ENCODE data around the gene CTDSPL.
A peak's percentile ranks its signal among the peaks of the same experiment; 100 is the strongest.
"Not testable (repeated sequence)": the region's sequence is repeated elsewhere in the genome, so short reads cannot be mapped to it uniquely, and the experiment has no call there.

CTDSPL gene

DNA sequence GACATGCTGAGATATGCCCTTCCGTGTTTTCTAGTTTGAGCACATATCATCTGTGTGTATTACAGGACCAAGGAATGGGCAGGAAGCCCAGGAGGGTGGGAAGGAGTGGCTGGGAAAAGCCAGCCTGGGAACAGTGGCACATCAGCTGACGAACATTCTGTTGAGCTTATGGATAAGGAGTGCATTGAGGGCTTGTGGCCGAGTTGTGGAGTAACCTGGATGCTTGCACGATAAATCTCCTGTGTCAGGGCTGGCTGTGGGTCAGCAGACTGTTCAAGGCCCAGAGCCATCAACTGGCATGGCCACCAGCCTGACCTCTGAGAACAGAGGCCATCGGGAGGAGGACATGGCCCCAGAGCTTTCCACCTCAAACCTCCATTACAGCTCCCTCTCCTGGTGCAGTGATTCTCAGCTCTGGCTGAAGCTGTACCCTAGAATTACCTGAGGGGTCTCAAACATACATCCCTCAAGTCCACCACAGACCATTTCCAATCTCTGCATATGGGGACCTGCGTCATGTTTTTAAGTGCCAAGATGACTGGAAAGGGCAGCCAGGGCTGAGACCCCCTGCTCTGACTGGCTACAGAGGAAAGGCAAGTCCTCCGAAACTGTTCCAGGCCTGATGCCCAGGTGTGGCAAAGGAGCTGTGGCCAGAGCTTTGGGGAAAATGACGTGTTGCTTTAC lies 124.1 kb downstream of the CTDSPL start:
- no peak for DNase-seq (ENCODE audit: low read depth in 1 of 2, low spot score in 1 of 2)

DNA sequence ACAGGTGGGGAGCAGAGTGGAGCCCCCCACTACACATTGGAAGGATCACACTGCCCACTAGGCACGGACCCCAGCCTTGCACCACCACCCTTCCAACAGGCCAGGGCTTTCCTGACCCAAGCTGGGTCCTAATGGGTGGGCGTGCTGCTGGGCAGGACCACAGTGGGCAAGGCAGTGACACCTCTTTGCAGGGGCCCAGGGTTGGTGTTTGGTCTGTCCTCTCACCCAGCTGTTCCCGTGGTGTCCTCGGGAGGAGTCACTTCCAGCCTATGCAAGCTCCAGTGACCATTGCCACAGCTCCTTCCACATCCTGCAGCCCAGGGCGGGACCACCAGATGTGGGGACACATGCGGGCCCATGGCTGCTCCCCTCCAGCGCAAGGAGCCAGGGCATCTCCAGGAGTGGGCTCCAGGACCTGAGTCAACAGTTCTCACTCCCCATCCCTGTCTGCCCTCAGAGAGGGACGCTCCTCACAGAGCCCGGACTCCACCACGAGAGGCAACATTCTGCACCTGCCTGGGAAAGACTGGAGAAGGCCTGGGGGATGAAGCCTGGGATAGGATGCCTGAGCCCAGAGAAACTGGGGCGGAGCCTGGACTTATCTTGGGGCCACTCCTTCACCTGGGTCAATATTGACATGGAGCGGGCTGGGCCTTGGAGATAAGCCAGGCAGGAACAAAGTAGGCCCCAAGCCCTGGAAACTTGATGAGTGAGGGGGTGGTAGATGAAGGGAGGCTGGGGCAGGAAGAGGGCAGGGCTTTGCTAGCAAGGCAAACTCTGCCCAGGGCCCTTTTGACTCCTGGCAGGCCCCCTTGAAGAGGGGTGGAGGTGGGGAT lies 125.0 kb downstream of the CTDSPL start:
- no peak for DNase-seq (ENCODE audit: low read depth in 1 of 2, low spot score in 1 of 2)

DNA sequence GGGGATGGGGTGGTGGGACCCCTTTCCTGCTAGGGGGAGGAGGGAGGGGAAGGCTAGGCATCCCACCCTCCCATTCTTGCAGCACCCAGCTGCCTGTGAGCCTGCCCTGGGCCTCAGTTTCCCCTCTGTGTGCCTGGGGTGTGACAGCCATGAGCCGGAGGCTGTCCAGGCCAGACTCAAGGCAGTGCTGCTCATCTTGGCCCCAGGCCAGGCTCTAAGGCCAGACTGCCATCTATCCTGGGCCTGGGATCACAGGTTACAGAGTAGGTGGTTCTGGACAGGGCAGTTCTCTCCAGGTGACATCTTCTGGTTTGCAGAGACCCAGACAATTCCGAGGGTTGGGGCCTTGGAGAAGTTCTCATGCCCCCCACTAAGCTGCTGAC lies 125.6 kb downstream of the CTDSPL start:
- no peak for DNase-seq (ENCODE audit: low read depth in 1 of 2, low spot score in 1 of 2)

DNA sequence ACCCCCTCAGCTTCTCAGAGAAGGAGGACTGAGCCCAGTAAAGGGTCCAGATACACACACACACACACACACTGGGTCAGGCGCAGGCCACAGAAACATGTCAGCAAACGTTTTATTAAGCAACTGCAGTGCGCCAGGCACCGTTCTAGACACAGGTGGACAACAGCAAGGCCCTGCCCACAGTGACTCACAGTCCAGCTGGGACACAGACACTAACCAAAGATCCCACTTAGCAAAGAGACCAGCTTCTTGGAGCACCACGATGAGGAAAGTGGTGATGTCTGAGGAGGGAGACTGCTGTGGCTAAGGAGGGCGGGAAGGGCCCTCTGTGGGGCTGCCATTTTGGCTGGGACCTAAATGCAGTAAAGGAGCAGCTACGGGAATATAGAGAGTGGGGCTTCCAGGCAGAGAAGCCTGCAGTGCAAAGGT lies 126.1 kb downstream of the CTDSPL start:
- no peak for DNase-seq (ENCODE audit: low read depth in 1 of 2, low spot score in 1 of 2)

DNA sequence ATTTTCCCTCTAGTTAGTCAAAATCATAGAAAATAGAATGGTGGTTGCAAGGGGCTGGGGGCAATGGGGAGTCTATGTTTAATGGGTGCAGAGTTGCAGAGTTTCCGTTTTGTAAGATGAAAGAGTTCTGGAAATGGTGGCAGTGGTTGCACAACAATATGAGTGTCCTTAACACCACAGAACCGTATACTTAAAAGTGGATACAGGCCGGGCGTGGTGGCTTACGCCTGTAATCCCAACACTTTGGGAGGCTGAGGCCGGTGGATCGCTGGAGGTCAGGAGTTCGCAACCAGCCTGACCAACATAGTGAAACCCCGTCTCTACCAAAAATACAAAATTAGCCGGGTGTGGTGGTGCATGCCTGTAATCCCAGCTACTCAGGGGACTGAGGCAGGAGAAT lies 126.7 kb downstream of the CTDSPL start:
- DNase-seq (ENCODE audit: low read depth in 1 of 2, low spot score in 1 of 2): not testable (repeated sequence)

DNA sequence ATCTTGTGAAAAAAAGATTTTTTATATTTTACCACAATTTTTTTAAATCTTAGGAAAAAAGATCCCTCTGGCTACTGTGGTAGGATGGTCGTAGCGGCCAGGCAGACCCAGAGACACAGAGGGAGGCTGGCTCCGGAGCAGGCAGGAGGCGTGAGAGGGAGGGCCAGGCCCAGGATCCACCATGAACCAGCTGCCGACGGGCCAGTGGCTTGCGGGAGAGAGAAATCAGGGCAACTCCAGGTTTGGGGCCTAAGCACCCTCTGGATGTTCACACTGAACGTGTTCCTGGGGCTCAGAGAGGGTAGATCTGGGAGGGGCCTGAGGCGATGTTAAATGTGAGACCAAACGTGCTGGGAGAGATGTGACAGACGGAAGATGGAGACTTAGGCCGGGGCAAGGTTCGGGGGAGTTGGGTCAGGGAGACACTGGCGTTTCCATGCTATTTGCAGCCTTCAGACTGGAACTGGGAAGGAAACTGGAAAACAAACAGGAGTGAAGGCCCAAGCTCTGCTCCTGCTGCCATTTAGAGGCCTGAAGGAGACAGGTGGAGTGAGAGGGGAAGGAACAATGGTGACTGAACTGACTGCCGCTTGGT lies 127.3 kb downstream of the CTDSPL start:
- no peak for DNase-seq (ENCODE audit: low read depth in 1 of 2, low spot score in 1 of 2)

DNA sequence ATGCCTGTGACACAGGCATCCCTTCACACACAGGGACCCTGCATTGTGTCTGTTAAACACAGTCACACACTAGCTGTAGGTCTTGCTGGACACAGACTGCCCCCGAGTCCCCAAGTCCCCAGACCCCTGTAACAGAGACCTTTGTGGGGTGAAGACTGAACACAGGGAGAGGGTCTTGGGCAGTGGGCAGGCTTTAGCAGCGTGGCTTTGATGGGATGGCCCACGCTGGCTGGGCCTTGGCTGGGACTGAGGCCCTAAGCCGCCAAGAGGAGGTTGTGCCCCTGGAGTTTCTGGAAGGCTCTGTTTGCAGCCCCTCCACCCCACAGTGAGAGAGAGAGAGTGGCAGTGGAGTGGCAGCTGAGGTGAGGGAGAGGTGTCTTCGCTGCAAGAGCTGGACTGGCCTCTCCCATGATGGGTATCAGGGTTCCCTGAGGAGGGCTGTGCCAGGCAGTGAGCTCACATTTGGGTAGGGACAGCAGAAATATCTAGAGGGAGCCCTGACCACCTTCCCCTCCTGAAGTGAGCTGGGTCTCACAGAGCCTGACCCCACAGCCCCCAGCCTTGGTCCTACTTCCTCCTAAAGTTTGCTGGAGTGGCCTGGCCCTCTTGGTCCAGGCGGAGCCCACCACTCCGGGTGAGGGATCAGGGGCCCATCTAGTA lies 128.3 kb downstream of the CTDSPL start:
- no peak for DNase-seq (ENCODE audit: low read depth in 1 of 2, low spot score in 1 of 2)

DNA sequence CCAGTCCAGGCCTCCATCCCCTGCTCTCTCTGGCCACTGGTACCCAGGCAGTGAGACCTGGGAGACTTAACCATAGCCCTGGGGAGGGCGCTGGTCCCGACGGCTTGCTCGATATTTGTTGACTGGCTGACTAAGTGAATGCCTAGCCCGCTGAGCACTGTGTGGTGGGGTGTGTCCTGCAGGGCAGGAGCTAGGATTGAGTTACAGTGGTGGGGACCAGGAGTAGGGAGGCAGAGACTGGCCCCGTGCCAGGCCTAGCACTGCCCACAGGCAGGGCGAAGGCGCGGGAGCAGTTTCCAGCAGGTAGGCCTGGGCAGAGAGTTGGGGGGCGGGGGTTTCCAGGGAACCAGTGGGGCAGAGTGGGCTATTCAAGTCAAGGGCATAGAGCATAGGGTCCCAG lies 128.8 kb downstream of the CTDSPL start, which contains the start of gene VILL:
TSS of gene VILL (plus strand) at position 260 of the 400 bp plus-strand sequence. CDS start 2,887 bp downstream, outside the sequence.
- no peak for DNase-seq (ENCODE audit: low read depth in 1 of 2, low spot score in 1 of 2)

DNA sequence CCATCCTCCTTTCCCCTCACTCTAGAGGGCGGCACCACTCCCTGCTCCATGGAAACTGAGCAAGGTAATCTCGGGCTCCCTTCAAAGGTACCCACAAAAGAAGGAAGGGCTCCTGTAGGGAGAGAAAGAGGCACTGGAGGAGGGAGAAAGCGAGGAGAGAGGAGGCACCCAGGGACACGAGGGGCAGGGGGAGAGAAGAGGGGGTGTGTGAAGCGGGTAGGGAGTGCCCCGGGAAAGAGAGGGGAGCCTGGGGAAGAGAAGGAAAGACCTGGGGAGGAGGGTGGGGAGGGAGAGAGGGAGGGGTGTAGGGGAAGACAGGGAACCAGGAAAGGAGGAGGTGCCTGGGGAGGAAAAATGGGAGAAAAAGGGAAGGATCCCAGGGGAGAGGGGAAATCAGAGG lies 129.4 kb downstream of the CTDSPL start:
- no peak for DNase-seq (ENCODE audit: low read depth in 1 of 2, low spot score in 1 of 2)

DNA sequence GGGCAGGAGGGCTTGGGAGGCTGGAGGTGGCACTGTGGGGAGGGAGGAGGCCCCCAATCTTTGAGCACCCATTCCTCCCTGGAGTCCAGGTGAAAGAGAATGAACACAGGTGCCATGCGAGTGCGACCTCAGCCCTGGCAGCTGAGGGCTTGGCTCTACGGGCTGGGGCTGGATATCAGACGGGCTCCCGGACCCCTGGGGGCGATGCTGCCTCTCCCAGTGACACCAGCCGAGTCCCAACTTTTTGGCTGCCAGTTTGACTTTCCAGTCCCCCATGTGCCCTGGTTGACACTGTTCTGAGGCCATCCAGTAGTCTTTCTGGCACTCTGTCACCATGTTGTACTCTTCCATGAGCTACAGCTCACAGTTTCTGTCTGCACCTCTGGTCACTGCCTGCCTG lies 130.1 kb downstream of the CTDSPL start:
- no peak for DNase-seq (ENCODE audit: low read depth in 1 of 2, low spot score in 1 of 2)

DNA sequence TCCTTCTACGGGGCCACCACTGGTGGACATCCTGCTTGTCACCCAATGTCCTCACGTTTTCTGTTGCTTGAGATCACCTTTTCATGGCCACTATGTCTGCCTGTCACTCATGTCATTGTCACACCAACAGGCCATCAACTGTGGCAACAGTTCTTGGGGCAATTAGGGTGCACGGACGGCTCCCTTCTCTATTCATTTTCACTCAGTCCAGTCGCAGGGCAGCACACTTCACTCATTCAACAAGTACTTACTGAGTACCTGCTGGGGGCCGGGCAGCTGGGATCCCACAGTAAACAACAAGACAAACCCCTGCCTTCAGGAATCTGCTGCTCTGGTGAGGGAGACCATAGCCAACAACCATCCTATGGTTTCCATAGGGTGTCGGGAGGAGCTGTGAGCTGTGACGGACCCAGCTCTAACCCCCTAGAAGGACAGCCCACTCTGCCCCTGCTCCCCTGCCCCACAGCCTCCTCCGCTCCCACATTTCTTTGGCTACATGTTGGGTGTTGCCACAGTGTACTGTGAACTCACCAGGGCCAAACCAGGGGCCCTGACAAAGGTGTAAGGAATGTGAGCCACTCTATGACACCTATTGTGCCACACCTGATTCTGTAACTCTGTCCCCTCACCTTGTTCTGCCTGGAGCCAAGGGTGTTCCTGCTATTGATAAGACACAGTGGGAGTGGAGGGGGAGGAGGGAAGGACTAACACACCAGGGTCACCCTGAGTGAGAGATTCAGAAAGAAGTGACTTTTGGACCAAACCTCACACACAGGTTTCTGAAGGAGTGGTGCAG lies 130.8 kb downstream of the CTDSPL start:
- no peak for DNase-seq (ENCODE audit: low read depth in 1 of 2, low spot score in 1 of 2)

DNA sequence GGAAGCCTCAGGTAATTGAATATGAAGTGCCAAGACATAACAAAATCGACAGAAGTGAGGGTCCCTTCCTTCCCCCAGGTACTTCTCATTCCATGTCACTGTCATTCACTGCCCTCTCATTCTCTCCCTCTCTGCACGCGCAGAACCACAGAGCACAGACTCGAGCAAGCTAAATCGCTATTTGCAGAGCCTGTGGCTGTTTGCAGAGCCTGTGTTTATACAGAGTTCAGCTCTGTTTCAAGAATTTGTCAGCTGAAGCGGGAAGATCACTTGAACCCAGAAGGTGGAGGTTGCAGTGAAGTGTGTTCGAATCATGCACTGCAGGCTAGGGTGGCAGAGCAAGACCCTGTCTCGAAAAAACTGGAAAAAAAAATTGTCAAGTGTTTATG lies 131.4 kb downstream of the CTDSPL start:
- DNase-seq (ENCODE audit: low read depth in 1 of 2, low spot score in 1 of 2): no peak

DNA sequence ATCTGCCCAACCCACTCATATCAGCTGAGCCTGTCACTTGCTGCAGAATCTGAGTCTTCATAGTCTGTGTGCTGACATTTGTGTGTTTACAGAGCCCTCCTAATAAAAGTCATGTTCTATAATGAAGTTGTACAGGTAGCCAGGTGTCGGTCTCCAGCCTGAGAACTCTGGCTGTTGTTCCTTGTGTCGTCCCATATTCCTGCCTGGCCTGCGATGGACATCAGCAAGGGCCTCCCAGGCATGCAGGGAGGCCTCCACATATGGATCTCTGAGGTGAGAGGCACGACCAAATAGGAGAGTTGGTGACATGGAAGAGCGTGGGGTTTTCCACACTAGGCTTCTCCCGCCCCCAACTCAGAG lies 131.8 kb downstream of the CTDSPL start:
- no peak for DNase-seq (ENCODE audit: low read depth in 1 of 2, low spot score in 1 of 2)

DNA sequence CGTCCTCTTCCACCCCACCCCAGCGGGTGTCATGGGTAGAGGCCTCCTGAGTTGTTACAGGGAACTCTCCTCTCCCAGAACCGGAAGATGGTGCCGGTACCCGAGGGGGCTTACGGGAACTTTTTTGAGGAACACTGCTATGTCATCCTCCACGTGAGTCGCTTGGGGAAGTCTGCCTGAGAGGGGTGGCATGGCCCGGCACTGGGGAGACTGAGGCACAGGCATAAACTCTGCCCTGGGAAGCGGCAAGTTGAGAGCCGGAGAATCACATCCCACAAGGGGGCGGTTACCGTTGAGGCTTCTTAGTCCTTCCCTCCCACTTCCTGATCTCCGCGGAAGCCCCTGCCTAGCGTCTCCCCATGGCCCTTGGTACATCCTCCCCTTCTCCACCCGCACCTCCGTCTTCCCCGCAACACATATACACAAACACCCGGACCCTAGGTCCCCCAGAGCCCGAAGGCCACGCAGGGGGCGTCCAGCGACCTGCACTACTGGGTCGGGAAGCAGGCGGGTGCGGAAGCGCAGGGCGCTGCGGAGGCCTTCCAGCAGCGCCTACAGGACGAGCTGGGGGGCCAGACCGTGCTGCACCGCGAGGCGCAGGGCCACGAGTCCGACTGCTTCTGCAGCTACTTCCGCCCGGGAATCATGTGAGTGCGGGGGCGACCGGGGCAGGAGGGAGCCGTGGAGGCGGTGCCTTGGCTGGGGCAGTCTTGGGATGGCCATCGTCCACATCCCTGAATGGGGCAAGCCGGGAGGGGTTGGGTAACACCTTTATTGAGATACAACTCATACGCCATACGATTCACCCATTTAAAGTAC lies 132.3 kb downstream of the CTDSPL start:
- DNase-seq (ENCODE audit: low read depth in 1 of 2, low spot score in 1 of 2): peak in 1 of 2 donors; percentile 44

DNA sequence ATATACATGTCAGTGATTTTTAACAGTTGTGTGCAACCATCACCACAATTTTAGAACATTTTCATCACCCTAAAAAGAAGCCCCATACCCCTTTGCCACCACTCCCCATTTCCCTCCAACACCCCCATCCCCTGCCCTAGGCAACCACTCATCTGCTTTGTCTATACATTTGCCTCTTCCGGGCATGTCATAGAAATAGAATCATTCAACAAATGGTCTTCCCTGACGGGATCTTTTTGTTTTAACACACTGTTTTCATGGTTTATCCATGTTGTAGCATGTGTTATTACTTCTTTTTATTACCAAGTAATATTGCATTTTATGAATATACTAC lies 132.9 kb downstream of the CTDSPL start:
- DNase-seq (ENCODE audit: low read depth in 1 of 2, low spot score in 1 of 2): no peak

DNA sequence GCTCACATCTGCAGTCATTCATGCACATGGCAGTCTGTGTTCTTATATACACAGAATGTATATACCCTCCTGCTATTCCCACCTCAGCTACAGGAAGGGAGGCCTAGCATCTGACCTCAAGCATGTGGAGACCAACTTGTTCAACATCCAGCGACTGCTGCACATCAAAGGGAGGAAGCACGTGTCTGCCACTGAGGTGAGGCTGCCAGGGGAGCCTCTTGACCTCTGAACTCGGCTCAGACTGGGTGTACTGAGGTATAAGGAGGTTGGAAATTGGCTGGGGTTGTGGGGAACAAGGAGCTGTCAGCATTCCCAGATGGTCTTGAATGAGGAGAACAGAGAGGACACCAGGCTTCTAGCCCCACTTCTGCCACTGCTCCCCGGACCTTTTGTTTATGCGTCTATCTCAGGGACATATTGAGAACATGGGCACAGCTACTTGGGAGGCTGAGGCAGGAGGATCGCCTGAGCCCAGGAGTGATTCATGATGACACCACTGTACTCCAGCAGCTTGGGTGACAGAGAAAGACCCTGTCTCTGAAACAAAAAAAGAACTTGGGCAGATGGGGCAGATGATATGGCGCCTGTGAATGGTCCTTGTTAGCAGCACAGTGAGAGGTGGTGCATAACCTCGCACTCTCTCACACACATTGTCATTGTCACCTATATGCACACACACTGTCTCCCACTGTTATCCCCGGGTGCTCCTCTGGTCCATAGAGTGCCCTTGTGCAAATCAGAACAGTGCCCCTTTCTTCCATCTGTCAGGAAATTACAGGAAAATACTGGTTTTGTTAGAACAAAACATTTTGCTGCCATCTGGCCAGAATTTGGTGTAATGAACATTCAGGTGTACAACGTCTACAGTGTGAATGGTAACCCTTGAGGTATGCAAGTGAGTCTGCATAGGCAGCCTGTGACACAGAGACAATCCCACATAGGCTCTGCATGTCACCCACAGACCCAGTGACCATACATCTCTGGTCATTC lies 134.3 kb downstream of the CTDSPL start:
- no peak for DNase-seq (ENCODE audit: low read depth in 1 of 2, low spot score in 1 of 2)

DNA sequence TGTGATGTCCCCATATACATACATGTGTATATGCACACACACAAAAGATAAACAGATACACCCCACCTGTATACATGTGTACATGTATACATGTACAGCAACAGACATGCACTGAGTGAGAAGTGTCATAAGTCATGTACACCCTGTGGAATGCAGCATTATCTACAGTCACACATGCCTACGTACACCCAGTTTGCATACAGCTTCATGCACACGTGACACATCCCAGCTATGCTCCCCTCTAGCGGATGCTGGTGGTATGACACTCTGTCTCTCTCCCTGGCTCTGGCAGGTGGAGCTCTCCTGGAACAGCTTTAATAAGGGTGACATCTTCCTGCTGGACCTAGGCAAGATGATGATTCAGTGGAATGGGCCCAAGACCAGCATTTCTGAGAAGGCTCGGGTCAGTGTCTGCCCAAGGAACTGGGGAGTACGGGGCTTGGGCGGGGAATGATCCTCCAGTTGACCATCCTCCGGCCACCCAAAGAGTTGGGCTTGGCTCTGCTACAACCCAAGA lies 135.2 kb downstream of the CTDSPL start:
- peak; percentile 61 to 70 for DNase-seq (ENCODE audit: low read depth in 1 of 2, low spot score in 1 of 2)

DNA sequence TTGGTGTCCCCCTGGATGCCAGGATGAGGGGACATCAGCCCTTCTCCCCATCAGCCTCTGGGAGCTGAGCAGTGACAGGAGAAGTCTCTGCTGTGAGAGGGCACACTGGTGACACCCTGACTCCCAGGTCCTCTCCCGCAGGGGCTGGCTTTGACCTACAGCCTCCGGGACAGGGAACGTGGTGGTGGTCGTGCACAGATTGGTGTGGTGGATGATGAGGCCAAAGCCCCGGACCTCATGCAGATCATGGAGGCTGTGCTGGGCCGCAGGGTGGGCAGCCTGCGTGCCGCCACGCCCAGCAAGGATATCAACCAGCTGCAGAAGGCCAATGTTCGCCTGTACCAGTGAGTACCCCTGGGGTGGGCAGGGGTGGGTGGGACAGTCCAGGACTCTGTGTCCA lies 135.7 kb downstream of the CTDSPL start:
- no peak for DNase-seq (ENCODE audit: low read depth in 1 of 2, low spot score in 1 of 2)

All from activated T-helper 1 cell treated with anti-CD3 and anti-CD28 coated beads, Interleukin-2, amount 50 U/mL, for 16 hours (primary cell).